ENCODE measurements around the gene SETD1A. TPM values are rescaled to one million over a fixed set of nuclear protein-coding genes. Genes with fewer than 3 reads are reported as not detected.
"Not testable (repeated sequence)": the region's sequence is repeated elsewhere in the genome, so short reads cannot be mapped to it uniquely, and the experiment has no call there.

The SETD1A gene
- total and polyA plus RNA-seq, 12 donors, result 2.3 to 40.1 (median 12.8) TPM

GRCh38 chr16:31016018-31016417 lies 58.5 kb downstream of the SETD1A start:
- intact Hi-C loops (cut with DNase I), result no loop called here
- Histone ChIP-seq H3K4me3 (no peak overlapping the region), H3K27me3 (peaks cover 5% of the 10 kb centered on the region), H3K27ac (no peak overlapping the region), H3K9me3 (replicated peaks in 1 of 3) (no peaks in the 10 kb centered on the region), H3K36me3 (replicated peaks in 1 of 2) (no peaks in the 10 kb centered on the region), H3K4me1 (replicated peaks in 1 of 2) (no peaks in the 10 kb centered on the region)
- TF ChIP-seq CTCF (IDR thresholded peaks at IDR 0.05) (no peak), POLR2A (IDR thresholded peaks at IDR 0.05) (no peak)
- DNase-seq, result no peak
- WGBS, 4 donors, result 53 to 72% (median 63%) methylated on average over 5 to 6 of the region's 6 CpGs

GRCh38 chr16:31017756-31018155 lies 60.2 kb downstream of the SETD1A start:
- H3K27me3 ChIP-seq; H3K27ac ChIP-seq; H3K9me3 ChIP-seq (replicated peaks in 1 of 3); H3K36me3 ChIP-seq (replicated peaks in 1 of 2); intact Hi-C loops (cut with DNase I); H3K4me3 ChIP-seq; H3K4me1 ChIP-seq (replicated peaks in 1 of 2); DNase-seq: not testable (repeated sequence)
- 89 to 91% (median 90%) methylated on average over 10 of the region's 10 CpGs for WGBS, 4 donors

- intact Hi-C loops (cut with DNase I), result no loop called here
- H3K4me1 ChIP-seq (replicated peaks in 1 of 2), result peaks cover 5% of the 10 kb centered on the region in 2 donors
- H3K36me3 ChIP-seq (replicated peaks in 1 of 2), result no peaks in the 10 kb centered on the region
- TF ChIP-seq CTCF (IDR thresholded peaks at IDR 0.05) (no peak), POLR2A (IDR thresholded peaks at IDR 0.05) (no peak)
- H3K9me3 ChIP-seq (replicated peaks in 1 of 3), result no peaks in the 10 kb centered on the region
- H3K27me3 ChIP-seq, result no peaks in the 10 kb centered on the region
- WGBS, 4 donors, result 93 to 96% (median 94%) methylated on average over 3 of the region's 3 CpGs
- DNase-seq, result no peak
- no peak overlapping the region for H3K4me3 ChIP-seq
- no peak overlapping the region for H3K27ac ChIP-seq
Observed at GRCh38 chr16:31020536-31020935, 63.0 kb downstream of the SETD1A start.

DNA sequence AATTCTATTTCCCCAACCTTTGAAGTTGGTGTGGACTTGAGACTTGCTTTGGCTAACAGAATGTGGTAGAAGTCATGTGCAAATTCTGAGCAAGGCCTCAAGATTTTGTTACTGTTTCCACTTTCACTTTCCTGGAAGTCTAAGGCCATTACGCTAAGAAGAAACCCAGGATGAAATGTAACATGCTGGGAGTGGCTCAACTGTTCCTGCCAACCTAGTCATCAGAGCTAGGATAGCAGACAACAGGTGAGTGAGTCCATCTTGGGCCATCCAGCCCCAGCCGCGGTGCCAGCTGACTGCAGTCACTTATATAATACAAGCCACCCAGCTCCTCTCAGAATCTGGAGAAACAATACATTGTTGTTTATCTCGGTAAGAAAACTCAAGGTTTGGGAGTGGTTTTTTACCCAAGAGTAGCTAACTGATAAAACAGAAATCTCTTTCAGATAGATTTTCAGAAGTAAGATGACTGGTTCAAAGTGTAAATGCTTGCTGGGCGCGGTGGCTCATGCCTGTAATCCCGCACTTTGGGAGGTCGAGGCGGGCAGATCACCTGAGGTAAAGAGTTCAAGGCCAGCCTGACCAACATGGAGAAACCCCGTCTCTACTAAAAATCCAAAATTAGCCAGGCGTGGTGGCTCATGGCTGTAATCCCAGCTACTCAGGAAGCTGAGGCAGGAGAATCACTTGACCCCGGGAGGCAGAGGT lies 65.1 kb downstream of the SETD1A start:
- no peak for DNase-seq
- 73 to 77% (median 76%) methylated on average over 12 of the region's 12 CpGs for WGBS, 4 donors
- intact Hi-C loops (cut with DNase I), result no loop called here
- Histone ChIP-seq H3K27me3 (no peaks in the 10 kb centered on the region), H3K9me3 (replicated peaks in 1 of 3) (no peaks in the 10 kb centered on the region), H3K36me3 (replicated peaks in 1 of 2) (no peaks in the 10 kb centered on the region), H3K4me1 (replicated peaks in 1 of 2) (peaks cover 7% of the 10 kb centered on the region in 2 donors), H3K4me3 (no peak overlapping the region), H3K27ac (no peak overlapping the region)
- TF ChIP-seq POLR2A (IDR thresholded peaks at IDR 0.05) (no peak), CTCF (IDR thresholded peaks at IDR 0.05) (no peak)

- Histone ChIP-seq H3K4me3 (no peak overlapping the region), H3K27ac (no peak overlapping the region), H3K27me3 (no peaks in the 10 kb centered on the region), H3K9me3 (replicated peaks in 1 of 3) (no peaks in the 10 kb centered on the region), H3K36me3 (replicated peaks in 1 of 2) (no peaks in the 10 kb centered on the region), H3K4me1 (replicated peaks in 1 of 2) (peaks cover 7% of the 10 kb centered on the region in 2 donors)
- DNase-seq, result no peak
- TF ChIP-seq POLR2A (IDR thresholded peaks at IDR 0.05) (no peak), CTCF (IDR thresholded peaks at IDR 0.05) (no peak)
- intact Hi-C loops (cut with DNase I), result no loop called here
- 91 to 93% (median 92%) methylated on average over 4 of the region's 4 CpGs for WGBS, 4 donors
Observed at GRCh38 chr16:31023252-31023602, 65.7 kb downstream of the SETD1A start.

Measured in adrenal gland (tissue), 12 donors.